Calu3 (cell line): ENCODE data around the gene NME5. TPM values are rescaled to one million over a fixed set of nuclear protein-coding genes. Genes with fewer than 3 reads are reported as not detected.

Experiments
- BruUV-seq: library from RNA; stranded (reverse); fragments of 400-500 nt; replicated peaks from 2 replicates; lab custom pipeline; 2021; lab: Mats Ljungman, UMichigan
- CTCF ChIA-PET: fragments of 300-600 bp; sonication (Branson Sonifier 250); formaldehyde crosslinking; loops from one replicate; lab custom pipeline; 2022; ENCODE audit warnings: antibody characterized with exemption; lab: Charles Lee
- DNase-seq: peaks from one replicate; pipeline ENCODE4 v3.0.0; 2022
- H3K27ac Mint-ChIP-seq: one replicate; pipeline ENCODE4 v1.8.0; 2022; ENCODE audit warnings: mixed read lengths; ENCODE audit not compliant: unreplicated experiment
- H3K27me3 Mint-ChIP-seq: one replicate; pipeline ENCODE4 v1.8.0; 2022; ENCODE audit warnings: mixed read lengths; ENCODE audit not compliant: unreplicated experiment
- H3K36me3 Mint-ChIP-seq: one replicate; pipeline ENCODE4 v1.8.0; 2022; ENCODE audit warnings: mild to moderate bottlenecking, moderate library complexity, mixed read lengths; ENCODE audit not compliant: insufficient read depth, unreplicated experiment
- H3K4me1 Mint-ChIP-seq: one replicate; pipeline ENCODE4 v1.8.0; 2022; ENCODE audit warnings: mild to moderate bottlenecking, low read depth, mixed read lengths; ENCODE audit not compliant: unreplicated experiment
- H3K4me3 Mint-ChIP-seq: one replicate; pipeline ENCODE4 v1.8.0; 2022; ENCODE audit warnings: mild to moderate bottlenecking, low read depth, moderate library complexity, mixed read lengths; ENCODE audit not compliant: unreplicated experiment
- H3K9me3 Mint-ChIP-seq: one replicate; pipeline ENCODE4 v1.8.0; 2022; ENCODE audit warnings: low read depth, mixed read lengths; ENCODE audit not compliant: unreplicated experiment
- CTCF ChIP-seq: fragments of 200-600 bp; IDR thresholded peaks from one replicate; pipeline ENCODE4 v1.8.0; 2022; ENCODE audit warnings: antibody characterized with exemption; ENCODE audit not compliant: unreplicated experiment
- intact Hi-C: fragments of 100-400 bp; cut with micrococcal nuclease; formaldehyde crosslinking; loops from one replicate; pipeline ENCODE4 v1.10.0; 2022; ENCODE audit not compliant: unreplicated experiment
- total RNA-seq: library from RNA; stranded (reverse); gene quantifications from 2 replicates; pipeline ENCODE4 v1.2.3, GENCODE V29; 2022

Gene NME5
- total RNA-seq, 1 experiment from 2014 or later = 3.9 TPM

DNA sequence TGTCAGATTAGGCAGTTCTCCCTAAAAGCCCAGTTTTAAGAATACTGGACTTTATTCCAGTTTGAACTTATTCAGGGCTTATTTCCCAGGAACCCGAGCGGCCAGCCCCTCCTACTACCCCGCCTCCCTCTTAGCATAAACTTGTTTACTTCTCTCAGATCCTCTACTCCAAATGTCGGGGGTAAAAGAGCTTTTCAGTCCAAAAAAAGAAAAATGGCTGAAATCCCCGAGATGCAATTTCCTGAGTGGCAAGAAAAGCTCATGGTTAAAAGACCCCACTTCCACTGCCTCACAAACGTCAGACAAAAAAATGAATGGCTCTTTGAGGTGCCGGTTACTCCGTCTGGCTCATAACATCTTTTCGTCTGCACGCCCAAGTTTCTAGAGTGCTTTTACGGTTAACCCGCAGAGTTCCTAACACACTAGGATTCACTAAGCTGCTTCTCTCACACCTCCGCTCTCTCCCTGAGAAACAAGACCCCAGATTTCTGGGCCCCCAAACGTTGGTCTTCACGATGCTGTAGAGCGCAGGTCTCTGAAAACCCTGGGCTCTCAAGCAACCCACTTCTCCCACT, 38.8 kb upstream of the NME5 start:
- peak; percentile 43 for DNase-seq
- Mint-ChIP-seq H3K36me3 (peaks cover 21% of the 10 kb centered on the region), H3K27ac (no peak overlapping the region), H3K27me3 (no peaks in the 10 kb centered on the region), H3K4me1 (no peaks in the 10 kb centered on the region), H3K9me3 (no peaks in the 10 kb centered on the region), H3K4me3 (no peak overlapping the region)
- no peak for TF ChIP-seq CTCF
- CTCF ChIA-PET = interaction anchor here (0.7 kb wide), 2 partner anchors 90 to 154 kb away, joined by 3 to 4 read pairs; partner anchors contain the start of gene CDC25C
- intact Hi-C loops = loop anchor here (1.0 kb wide), 1 partner anchor 35 kb away; the partner anchor contains the start of gene CDC23
- TSS peak; percentile 73 for BruUV-seq

GRCh38 chr5:138170299-138170698, 31.1 kb upstream of the NME5 start:
- intact Hi-C loops = no loop called here
- peaks cover 56% of the 10 kb centered on the region for H3K36me3 Mint-ChIP-seq
- no peak for DNase-seq
- H3K9me3 Mint-ChIP-seq = no peaks in the 10 kb centered on the region
- H3K27me3 Mint-ChIP-seq = no peaks in the 10 kb centered on the region
- CTCF ChIA-PET = no interaction called here
- TF ChIP-seq CTCF = no peak
- H3K4me1 Mint-ChIP-seq = no peaks in the 10 kb centered on the region
- H3K4me3 Mint-ChIP-seq = no peak overlapping the region
- H3K27ac Mint-ChIP-seq = no peak overlapping the region
- no TSS peak for BruUV-seq

GRCh38 chr5:138169124-138169523, 29.9 kb upstream of the NME5 start:
- H3K27me3 Mint-ChIP-seq = no peaks in the 10 kb centered on the region
- no peak for DNase-seq
- TF ChIP-seq CTCF = no peak
- BruUV-seq = no TSS peak
- H3K9me3 Mint-ChIP-seq = no peaks in the 10 kb centered on the region
- CTCF ChIA-PET = no interaction called here
- intact Hi-C loops = no loop called here
- H3K4me1 Mint-ChIP-seq = no peaks in the 10 kb centered on the region
- H3K27ac Mint-ChIP-seq = no peak overlapping the region
- H3K36me3 Mint-ChIP-seq = peaks cover 58% of the 10 kb centered on the region
- H3K4me3 Mint-ChIP-seq = no peak overlapping the region

- CTCF ChIA-PET = no interaction called here
- H3K36me3 Mint-ChIP-seq = peaks cover 60% of the 10 kb centered on the region
- BruUV-seq = no TSS peak
- no peaks in the 10 kb centered on the region for H3K4me1 Mint-ChIP-seq
- H3K27me3 Mint-ChIP-seq = no peaks in the 10 kb centered on the region
- H3K9me3 Mint-ChIP-seq = no peaks in the 10 kb centered on the region
- no peak for TF ChIP-seq CTCF
- no peak for DNase-seq
- H3K4me3 Mint-ChIP-seq = no peak overlapping the region
- intact Hi-C loops = no loop called here
- H3K27ac Mint-ChIP-seq = no peak overlapping the region
These were observed 24.5 kb upstream of the NME5 start for GRCh38 chr5:138163721-138164120.
